Karpas-422 (cell line): ENCODE measurements around the gene JOSD2. TPM values are rescaled to one million over a fixed set of nuclear protein-coding genes. Genes with fewer than 3 reads are reported as not detected.

Source experiments
- DNase-seq: peaks from one replicate; pipeline ENCODE4 v3.0.0-alpha.2; 2015
- H2AFZ ChIP-seq: fragments of 200-600 bp; sonication (generic); 2 replicates; pipeline ENCODE4 v1.6.1; 2014; ENCODE audit warnings: antibody characterized with exemption, low read length, mixed read lengths
- H3K27ac ChIP-seq: fragments of 200-600 bp; sonication (generic); 2 replicates; pipeline ENCODE4 v1.5.1; 2014; ENCODE audit warnings: mild to moderate bottlenecking, low read length, moderate library complexity
- H3K27me3 ChIP-seq: fragments of 200-600 bp; sonication (generic); 2 replicates; pipeline ENCODE4 v1.6.1; 2014; ENCODE audit warnings: low read length, mixed read lengths
- H3K36me3 ChIP-seq: fragments of 200-600 bp; sonication (generic); 2 replicates; pipeline ENCODE4 v1.6.1; 2014; ENCODE audit warnings: low read length, mixed read lengths; ENCODE audit not compliant: insufficient read depth
- H3K4me1 ChIP-seq: fragments of 200-600 bp; sonication (generic); 2 replicates; pipeline ENCODE4 v1.6.1; 2014; ENCODE audit warnings: mild to moderate bottlenecking, low read length, mixed read lengths
- H3K4me2 ChIP-seq: fragments of 200-600 bp; sonication (generic); 2 replicates; pipeline ENCODE4 v1.6.1; 2014; ENCODE audit warnings: low read length, low read depth, mild to moderate bottlenecking; ENCODE audit not compliant: poor library complexity, severe bottlenecking
- H3K4me3 ChIP-seq: fragments of 200-600 bp; sonication (generic); 2 replicates; pipeline ENCODE4 v1.5.1; 2014; ENCODE audit warnings: mild to moderate bottlenecking, antibody characterized with exemption, low read length, mixed read lengths
- H3K79me2 ChIP-seq: fragments of 200-600 bp; sonication (generic); 2 replicates; pipeline ENCODE4 v1.6.1; 2014; ENCODE audit warnings: mild to moderate bottlenecking, low read length, mixed read lengths
- H3K9ac ChIP-seq: fragments of 200-600 bp; sonication (generic); 2 replicates; pipeline ENCODE4 v1.6.0; 2014; ENCODE audit warnings: low read length
- H3K9me2 ChIP-seq: fragments of 200-600 bp; sonication (generic), shearing (Covaris generic); replicated peaks from 2 replicates; pipeline ENCODE4 v1.6.0; 2014; ENCODE audit warnings: mild to moderate bottlenecking, low read length, moderate library complexity; ENCODE audit not compliant: insufficient read depth
- H3K9me3 ChIP-seq: fragments of 300-700, 200-600 bp; sonication (generic); 2 replicates; pipeline ENCODE4 v1.6.1; 2014; ENCODE audit warnings: low read length, mixed read lengths
- H4K20me1 ChIP-seq: fragments of 200-600 bp; sonication (generic); 2 replicates; pipeline ENCODE4 v1.6.1; 2014; ENCODE audit warnings: mild to moderate bottlenecking, antibody characterized with exemption, low read length, low read depth; ENCODE audit not compliant: insufficient read depth
- total RNA-seq: library from RNA; depleted of rRNA; stranded (reverse); fragments of >200 nt; shearing (Covaris generic); gene quantifications from 2 replicates; pipeline ENCODE4 v1.2.3, GENCODE V29; 2014; ENCODE audit warnings: low replicate concordance

Gene JOSD2
- total RNA-seq, 1 experiment from 2014 or later: 15.8 TPM

DNA sequence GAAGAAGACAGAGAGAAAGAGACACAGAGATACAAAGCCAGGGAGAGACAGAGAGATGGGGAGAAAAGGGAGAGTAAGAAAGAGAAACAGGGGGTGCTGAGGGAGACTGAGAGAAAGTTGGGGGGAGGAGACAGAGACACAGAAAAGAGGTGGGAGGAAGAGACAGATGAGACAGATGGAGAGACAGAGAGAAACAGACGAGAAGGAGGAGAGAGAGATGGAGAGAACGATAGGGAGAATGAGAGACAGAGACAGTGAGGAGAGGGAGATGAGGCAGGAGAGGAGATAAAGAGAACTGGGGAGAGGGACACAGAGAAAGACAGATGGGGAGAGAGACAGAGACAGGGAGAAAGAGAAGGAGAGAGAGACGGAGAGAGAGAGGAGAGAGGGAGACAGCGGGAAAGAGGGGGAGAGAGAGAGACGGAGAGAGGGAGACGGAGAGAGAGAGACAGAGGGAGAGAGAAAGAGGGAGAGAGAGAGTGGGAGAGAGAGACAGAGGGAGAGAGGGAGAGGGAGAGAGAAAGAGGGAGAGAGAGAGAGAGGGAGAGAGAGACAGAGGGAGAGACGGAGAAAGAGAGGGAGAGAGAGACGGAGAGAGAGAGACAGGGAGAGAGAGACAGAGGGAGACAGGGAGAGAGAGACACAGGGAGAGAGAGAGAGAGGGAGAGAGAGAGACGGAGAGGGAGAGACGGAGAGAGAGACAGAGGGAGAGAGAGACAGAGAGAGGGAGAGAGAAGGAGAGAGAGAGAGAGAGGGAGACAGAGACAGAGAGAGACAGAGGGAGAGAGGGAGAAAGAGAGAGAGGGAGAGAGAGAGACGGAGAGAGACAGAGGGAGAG is 12.6 kb downstream of the JOSD2 start:
- Histone ChIP-seq H3K9me3 (no peaks in the 10 kb centered on the region), H3K4me1 (peaks cover 15% of the 10 kb centered on the region), H2AFZ (no peak overlapping the region), H3K4me3 (no peak overlapping the region), H3K27me3 (no peaks in the 10 kb centered on the region), H3K79me2 (no peaks in the 10 kb centered on the region), H3K36me3 (no peaks in the 10 kb centered on the region), H3K9ac (no peak overlapping the region), H3K4me2 (no peak overlapping the region), H3K27ac (no peak overlapping the region), H3K9me2 (no peaks in the 10 kb centered on the region), H4K20me1 (no peaks in the 10 kb centered on the region)
- no peak for DNase-seq

DNA sequence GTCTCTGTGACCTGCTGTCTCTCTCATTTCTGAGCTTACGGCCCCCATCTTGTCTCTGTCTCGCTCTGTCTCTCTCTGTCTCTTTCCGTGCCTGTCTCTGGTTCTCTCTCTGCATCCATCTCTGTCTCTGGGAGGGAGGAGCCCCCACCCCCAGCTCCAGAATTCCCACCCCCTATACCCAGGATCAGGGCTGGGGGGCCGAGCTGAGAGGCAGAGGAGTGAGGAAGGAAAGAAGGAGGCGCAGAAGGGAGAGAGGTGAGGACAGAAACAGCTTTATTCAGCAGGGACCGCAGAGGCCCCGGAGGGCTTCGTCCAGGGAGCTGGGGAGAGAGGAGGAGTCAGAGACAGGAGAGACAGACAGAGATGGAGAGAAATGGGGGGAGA is 14.0 kb downstream of the JOSD2 start:
- H3K79me2 ChIP-seq: no peaks in the 10 kb centered on the region

DNA sequence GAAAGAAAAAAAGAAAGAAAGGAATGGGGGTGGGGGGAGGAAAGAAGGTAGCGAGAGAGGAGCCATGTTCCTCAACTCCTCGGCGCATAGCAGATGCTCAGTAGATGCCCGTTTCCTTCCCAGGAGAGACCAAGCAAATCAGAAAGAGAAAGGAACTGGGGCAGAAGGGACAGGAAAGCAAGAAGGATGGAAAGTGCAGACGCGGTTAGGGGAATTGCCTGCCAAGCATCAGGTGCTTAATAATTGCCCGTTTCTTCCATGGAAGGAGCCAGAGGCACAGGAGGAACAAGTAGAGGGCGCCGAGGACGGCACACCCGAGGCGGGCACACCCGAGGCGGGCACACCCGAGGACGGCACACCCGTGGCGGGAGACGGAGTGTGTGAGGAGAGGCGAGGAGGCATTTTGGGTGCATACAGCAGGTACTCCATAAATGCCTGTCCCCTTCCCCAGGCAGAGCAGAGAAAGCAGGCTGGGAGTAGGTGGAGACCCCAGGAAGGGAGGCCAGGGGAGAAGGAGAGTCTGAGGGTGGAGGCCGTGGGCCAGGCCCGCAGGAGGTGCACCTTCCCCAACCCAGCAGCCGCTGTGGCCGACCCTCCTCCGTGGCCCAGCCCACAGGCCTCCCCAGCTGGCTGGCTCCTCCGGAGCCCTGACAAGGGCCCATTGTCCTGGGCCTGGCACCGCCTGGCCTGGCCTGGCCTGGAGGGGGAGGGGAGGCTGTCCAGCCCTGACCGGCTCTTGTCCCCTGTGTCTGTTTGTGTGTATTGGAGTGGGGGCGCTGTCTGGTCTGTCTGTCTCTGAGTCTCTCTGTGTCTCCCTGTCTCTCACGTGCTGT is 14.6 kb downstream of the JOSD2 start:
- Histone ChIP-seq H3K9me2 (no peaks in the 10 kb centered on the region), H3K9ac (no peak overlapping the region), H3K9me3 (no peaks in the 10 kb centered on the region), H3K4me3 (no peak overlapping the region), H3K4me1 (peaks cover 24% of the 10 kb centered on the region), H3K4me2 (no peak overlapping the region), H3K27ac (no peak overlapping the region), H3K27me3 (no peaks in the 10 kb centered on the region), H3K79me2 (no peaks in the 10 kb centered on the region), H4K20me1 (no peaks in the 10 kb centered on the region), H2AFZ (no peak overlapping the region), H3K36me3 (no peaks in the 10 kb centered on the region)
- DNase-seq: no peak

More for the DNA sequence above, 14.0 kb downstream of the JOSD2 start:
- H3K4me1 ChIP-seq: peaks cover 20% of the 10 kb centered on the region
- no peak for DNase-seq
- no peak overlapping the region for H3K4me3 ChIP-seq
- H3K27me3 ChIP-seq: no peaks in the 10 kb centered on the region
- H3K4me2 ChIP-seq: no peak overlapping the region
- H3K27ac ChIP-seq: no peak overlapping the region
- no peaks in the 10 kb centered on the region for H3K9me2 ChIP-seq
- H2AFZ ChIP-seq: no peak overlapping the region
- H3K9ac ChIP-seq: no peak overlapping the region
- no peaks in the 10 kb centered on the region for H3K36me3 ChIP-seq
- H3K9me3 ChIP-seq: no peaks in the 10 kb centered on the region
- H4K20me1 ChIP-seq: no peaks in the 10 kb centered on the region

DNA sequence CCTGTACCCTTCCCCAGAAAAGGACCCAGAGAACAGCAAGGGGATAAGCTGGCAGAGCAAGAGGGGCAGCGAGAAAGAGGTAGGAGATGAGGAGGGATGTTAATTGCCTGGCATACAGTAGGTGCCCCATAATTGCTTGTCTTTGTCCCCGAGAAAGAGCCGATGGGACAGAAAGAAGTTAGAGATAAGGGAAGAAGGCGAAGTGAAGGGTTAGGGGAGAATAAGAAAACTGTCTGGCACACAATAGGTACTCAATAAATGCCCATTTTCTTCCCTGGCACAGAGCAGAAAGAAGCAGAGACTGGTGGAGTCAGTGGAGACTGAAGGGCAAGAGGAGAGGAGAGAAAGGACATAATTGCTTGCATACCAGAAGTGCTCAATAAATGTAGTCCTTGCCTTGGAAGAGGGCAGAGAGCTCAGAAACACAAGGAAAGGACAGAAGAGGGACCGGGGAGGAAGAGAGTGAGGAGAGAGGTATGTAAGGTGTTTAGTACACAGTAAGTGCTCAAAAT is 15.9 kb downstream of the JOSD2 start:
- Histone ChIP-seq H3K27ac (no peak overlapping the region), H3K4me2 (no peak overlapping the region)

DNA sequence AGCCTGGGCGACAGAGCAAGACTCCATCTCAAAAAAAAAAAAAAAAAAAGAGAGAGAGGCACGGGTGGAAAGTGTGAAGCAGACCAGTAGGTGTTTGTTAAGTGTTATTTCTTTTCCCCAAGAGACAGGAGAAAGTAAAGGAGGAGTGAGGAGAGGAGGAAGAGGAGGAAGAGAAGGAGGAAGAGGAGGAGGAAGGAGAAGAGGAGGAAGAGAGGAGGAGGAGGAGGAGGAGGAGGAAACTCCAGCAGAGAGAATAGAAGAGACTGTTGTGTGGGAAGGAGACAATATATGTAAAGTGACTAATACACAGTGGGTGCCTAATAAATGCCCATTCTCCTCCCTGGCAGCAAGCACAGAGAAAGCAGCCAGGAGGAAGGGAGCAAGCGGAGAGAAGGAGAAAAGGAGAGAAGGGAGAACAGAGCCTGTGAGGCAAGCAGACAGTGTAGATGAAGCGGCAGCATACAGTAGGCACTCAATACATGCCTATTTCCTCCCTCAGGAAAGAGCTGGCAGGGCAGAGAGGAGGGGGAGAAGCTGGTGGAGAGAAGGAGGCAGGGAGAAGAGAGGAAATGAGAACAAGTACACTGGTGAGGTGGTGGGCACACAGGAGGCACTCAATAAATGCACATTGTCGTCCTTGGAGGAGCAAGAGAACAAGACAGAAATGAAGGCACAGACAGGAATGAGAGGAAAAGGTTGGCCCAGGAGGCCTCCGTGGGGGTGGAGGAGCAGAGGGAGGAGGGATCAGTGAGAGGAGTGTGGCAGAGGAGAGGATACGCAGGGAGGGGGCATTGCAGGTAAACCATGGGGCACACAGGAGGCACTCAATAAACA is 16.6 kb downstream of the JOSD2 start:
- Histone ChIP-seq H3K36me3 (no peaks in the 10 kb centered on the region), H3K27ac (no peak overlapping the region), H4K20me1 (no peaks in the 10 kb centered on the region), H3K4me1 (peaks cover 10% of the 10 kb centered on the region), H3K27me3 (no peaks in the 10 kb centered on the region), H3K9me3 (no peaks in the 10 kb centered on the region), H3K4me2 (no peak overlapping the region), H3K9ac (no peak overlapping the region), H3K79me2 (no peaks in the 10 kb centered on the region), H2AFZ (no peak overlapping the region), H3K4me3 (no peak overlapping the region), H3K9me2 (no peaks in the 10 kb centered on the region)
- DNase-seq: no peak

More for the DNA sequence above, 15.9 kb downstream of the JOSD2 start:
- Histone ChIP-seq H3K4me3 (no peak overlapping the region), H3K9me2 (no peaks in the 10 kb centered on the region), H2AFZ (no peak overlapping the region), H3K79me2 (no peaks in the 10 kb centered on the region), H4K20me1 (no peaks in the 10 kb centered on the region), H3K9me3 (no peaks in the 10 kb centered on the region), H3K36me3 (no peaks in the 10 kb centered on the region), H3K27me3 (no peaks in the 10 kb centered on the region), H3K4me1 (peaks cover 15% of the 10 kb centered on the region), H3K9ac (no peak overlapping the region)
- no peak for DNase-seq

DNA sequence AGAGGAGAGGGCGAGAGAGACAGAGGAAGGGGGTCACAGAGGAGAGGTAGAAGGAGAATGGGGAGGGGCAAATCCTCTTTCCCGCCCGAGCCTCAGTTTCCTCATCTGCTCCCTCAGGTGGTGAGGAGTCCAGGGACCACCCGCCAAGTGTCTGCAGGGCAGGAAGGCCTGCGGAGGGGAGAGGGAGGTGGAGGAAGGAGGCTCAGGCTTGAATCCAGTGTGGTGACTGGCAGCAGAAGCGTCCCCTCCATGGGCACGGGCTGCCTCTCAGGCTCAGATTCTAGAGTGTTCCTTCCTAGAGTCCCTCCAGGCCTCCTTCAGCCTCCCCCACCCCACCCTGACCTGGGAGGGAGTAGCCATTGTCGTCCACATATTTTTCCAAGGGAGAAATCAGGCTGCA is 17.8 kb downstream of the JOSD2 start:
- Histone ChIP-seq H3K9ac (no peak overlapping the region), H3K27ac (no peak overlapping the region), H3K4me2 (no peak overlapping the region), H2AFZ (no peak overlapping the region), H3K4me3 (no peak overlapping the region), H3K36me3 (no peaks in the 10 kb centered on the region), H3K9me2 (no peaks in the 10 kb centered on the region), H3K9me3 (no peaks in the 10 kb centered on the region), H3K4me1 (peaks cover 10% of the 10 kb centered on the region), H4K20me1 (no peaks in the 10 kb centered on the region), H3K27me3 (no peaks in the 10 kb centered on the region), H3K79me2 (no peaks in the 10 kb centered on the region)
- DNase-seq: no peak

DNA sequence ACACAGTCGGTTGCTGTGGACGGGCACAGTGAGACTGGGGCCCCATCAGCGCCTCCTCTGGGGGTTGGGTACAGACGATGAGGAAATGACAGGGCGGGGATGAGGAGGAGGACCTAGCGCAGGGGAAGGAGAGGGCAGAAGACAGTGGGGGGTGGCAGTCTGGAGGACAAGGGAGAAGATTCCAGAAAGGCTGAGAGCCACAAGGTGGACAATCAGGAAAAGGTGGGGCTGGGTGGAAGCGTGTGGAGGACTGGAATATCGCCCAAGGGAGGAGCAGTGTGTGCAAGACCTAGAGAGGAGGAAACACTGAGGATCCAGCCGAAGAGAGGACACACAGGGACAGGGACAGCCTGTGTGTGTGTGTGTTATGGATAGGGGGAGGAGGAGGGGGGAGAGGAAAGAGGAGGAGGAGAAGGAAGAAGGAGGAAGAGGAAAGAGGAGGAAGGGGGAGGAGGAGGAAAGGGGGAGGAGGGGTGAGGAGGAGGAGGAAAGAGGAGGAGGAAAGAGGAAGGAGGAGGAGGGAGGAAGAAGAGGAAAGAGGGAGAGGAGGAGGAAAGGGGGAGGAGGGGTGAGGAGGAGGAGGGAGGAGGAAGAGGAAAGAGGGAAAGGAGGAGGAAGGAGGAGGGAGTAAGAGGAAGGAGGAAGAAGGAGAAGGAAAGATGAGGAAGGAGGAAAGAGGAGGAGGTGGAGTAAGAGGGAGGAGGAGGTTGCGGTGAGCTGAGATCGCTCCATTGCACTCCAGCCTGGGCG is 18.5 kb downstream of the JOSD2 start:
- Histone ChIP-seq H3K27me3 (no peaks in the 10 kb centered on the region), H4K20me1 (0 out of 2 replicates have a peak, but pooled peaks cover under 1% of the 10 kb centered on the region), H3K9me2 (no peaks in the 10 kb centered on the region), H3K4me2 (peak overlapping the region; percentile 4), H3K4me1 (peaks cover 10% of the 10 kb centered on the region), H3K79me2 (no peaks in the 10 kb centered on the region), H3K36me3 (no peaks in the 10 kb centered on the region), H3K9me3 (no peaks in the 10 kb centered on the region), H3K9ac (no peak overlapping the region; the same call in 1 of the 2 replicates), H2AFZ (no peak overlapping the region), H3K4me3 (no peak overlapping the region), H3K27ac (no peak overlapping the region)
- DNase-seq: peak; percentile 80
